ENCODE data around the gene LAG3. TPM values are rescaled to one million over a fixed set of nuclear protein-coding genes. Genes with fewer than 3 reads are reported as not detected.
"Not testable (repeated sequence)": the region's sequence is repeated elsewhere in the genome, so short reads cannot be mapped to it uniquely, and the experiment has no call there.

Gene LAG3
- total RNA-seq, 1 experiment from 2014 or later, result 2.6 TPM

- TF ChIP-seq NR2C2 (CRISPR knock-in tag; IDR thresholded peaks at IDR 0.05), result no peak
- TF ChIP-seq ZNF317 (CRISPR knock-in tag; IDR thresholded peaks at IDR 0.05; ENCODE audit: borderline replicate concordance, low read depth), result no peak
- TF ChIP-seq SOX15 (CRISPR knock-in tag; IDR thresholded peaks at IDR 0.05), result no peak
- no peak for TF ChIP-seq ZNF219 (CRISPR knock-in tag; IDR thresholded peaks at IDR 0.05; ENCODE audit: borderline replicate concordance)
- TF ChIP-seq, protein P1, sequence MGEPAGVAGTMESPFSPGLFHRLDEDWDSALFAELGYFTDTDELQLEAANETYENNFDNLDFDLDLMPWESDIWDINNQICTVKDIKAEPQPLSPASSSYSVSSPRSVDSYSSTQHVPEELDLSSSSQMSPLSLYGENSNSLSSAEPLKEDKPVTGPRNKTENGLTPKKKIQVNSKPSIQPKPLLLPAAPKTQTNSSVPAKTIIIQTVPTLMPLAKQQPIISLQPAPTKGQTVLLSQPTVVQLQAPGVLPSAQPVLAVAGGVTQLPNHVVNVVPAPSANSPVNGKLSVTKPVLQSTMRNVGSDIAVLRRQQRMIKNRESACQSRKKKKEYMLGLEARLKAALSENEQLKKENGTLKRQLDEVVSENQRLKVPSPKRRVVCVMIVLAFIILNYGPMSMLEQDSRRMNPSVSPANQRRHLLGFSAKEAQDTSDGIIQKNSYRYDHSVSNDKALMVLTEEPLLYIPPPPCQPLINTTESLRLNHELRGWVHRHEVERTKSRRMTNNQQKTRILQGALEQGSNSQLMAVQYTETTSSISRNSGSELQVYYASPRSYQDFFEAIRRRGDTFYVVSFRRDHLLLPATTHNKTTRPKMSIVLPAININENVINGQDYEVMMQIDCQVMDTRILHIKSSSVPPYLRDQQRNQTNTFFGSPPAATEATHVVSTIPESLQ (CRISPR knock-in tag; IDR thresholded peaks at IDR 0.05), result no peak
- TF ChIP-seq, protein P2, sequence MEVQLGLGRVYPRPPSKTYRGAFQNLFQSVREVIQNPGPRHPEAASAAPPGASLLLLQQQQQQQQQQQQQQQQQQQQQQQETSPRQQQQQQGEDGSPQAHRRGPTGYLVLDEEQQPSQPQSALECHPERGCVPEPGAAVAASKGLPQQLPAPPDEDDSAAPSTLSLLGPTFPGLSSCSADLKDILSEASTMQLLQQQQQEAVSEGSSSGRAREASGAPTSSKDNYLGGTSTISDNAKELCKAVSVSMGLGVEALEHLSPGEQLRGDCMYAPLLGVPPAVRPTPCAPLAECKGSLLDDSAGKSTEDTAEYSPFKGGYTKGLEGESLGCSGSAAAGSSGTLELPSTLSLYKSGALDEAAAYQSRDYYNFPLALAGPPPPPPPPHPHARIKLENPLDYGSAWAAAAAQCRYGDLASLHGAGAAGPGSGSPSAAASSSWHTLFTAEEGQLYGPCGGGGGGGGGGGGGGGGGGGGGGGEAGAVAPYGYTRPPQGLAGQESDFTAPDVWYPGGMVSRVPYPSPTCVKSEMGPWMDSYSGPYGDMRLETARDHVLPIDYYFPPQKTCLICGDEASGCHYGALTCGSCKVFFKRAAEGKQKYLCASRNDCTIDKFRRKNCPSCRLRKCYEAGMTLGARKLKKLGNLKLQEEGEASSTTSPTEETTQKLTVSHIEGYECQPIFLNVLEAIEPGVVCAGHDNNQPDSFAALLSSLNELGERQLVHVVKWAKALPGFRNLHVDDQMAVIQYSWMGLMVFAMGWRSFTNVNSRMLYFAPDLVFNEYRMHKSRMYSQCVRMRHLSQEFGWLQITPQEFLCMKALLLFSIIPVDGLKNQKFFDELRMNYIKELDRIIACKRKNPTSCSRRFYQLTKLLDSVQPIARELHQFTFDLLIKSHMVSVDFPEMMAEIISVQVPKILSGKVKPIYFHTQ (CRISPR knock-in tag; IDR thresholded peaks at IDR 0.05), result no peak
- no peak for TF ChIP-seq FOXJ3 (CRISPR knock-in tag; IDR thresholded peaks at IDR 0.05; ENCODE audit: borderline replicate concordance)
- TF ChIP-seq, protein P3, sequence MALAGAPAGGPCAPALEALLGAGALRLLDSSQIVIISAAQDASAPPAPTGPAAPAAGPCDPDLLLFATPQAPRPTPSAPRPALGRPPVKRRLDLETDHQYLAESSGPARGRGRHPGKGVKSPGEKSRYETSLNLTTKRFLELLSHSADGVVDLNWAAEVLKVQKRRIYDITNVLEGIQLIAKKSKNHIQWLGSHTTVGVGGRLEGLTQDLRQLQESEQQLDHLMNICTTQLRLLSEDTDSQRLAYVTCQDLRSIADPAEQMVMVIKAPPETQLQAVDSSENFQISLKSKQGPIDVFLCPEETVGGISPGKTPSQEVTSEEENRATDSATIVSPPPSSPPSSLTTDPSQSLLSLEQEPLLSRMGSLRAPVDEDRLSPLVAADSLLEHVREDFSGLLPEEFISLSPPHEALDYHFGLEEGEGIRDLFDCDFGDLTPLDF (CRISPR knock-in tag; IDR thresholded peaks at IDR 0.05), result no peak
Measured at GRCh38 chr12:6742834-6743233, 29.5 kb upstream of the LAG3 start (continued).

DNA sequence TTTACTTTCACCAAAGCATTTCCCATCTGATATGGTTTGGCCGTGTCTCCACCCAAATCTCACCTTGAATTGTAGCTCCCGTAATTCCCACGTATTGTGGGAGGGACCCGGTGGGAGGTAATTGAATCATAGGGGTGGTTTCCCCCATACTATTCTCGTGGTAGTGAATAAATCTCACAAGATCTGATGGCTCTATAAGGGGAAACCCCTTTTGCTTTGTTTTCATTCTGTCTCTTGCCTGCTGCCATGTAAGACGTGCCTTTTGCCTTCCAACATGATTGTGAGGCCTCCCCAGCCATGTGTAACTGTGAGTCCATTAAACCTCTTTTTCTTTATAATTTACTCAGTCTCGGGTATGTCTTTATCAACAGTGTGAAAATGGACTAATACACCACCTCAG lies 29.0 kb upstream of the LAG3 start:
- peaks cover 19% of the 10 kb centered on the region for H3K36me3 Mint-ChIP-seq
- not testable (repeated sequence) for H3K9me3 Mint-ChIP-seq

DNA sequence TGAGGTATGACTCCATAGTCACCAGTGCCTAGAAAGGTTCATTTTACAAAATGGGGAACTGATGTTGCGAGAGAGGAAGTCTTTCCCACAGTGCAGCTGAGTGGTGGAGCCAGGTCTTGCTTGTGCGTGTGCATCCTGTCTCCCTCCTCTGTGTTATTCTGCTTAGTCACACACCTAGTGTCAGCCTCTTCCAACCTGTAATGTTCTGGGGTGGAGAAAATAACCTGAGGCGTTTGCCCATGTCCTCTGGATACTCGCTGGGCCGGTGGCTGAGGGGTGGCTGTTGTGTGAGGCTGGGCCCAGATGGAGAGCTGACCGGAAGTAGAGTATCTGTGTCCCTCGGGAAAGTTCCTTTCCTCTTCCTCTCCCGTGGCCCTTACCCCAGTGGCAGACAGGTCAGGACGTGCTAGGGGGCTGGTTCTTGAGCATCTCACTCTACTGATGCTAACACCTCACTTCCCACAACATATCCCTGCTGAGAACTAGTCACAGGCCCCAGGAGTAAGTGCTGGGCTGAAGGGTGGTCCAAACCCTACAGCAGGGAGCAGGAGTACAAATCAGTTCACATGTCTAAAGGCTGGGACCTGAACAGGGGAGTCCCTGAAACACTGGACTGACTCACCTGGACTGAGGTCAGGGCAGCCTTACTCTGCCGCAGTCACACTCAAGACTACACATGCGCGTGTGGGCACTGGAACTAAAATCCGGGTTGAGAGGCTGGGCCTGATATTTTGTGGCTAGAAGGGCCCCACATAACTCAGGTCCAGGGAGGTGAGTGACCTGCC lies 26.4 kb upstream of the LAG3 start:
- ChIA-PET CTCF (interaction anchor here (1.0 to 3.6 kb wide), 3 partner anchors 7 to 79 kb away, joined by 3 to 20 read pairs (median 4); partner anchors contain the start of gene MLF2), POLR2A (interaction anchor here (0.6 kb wide), 1 partner anchor 132 kb away, joined by 4 read pairs; no protein-coding TSS in a partner anchor)
- H3K4me3 Mint-ChIP-seq, result no peak overlapping the region
- peaks cover 42% of the 10 kb centered on the region for H3K36me3 Mint-ChIP-seq
- no peaks in the 10 kb centered on the region for H3K9me3 Mint-ChIP-seq
- DNase-seq (ENCODE audit: low spot score), result no peak
- H3K27ac Mint-ChIP-seq, result peak overlapping the region; percentile 36; the same call in 1 of the 2 replicates
- no peak for ATAC-seq
- H3K4me1 Mint-ChIP-seq, result no peaks in the 10 kb centered on the region
- H3K27me3 Mint-ChIP-seq (ENCODE audit: low read depth), result no peaks in the 10 kb centered on the region
- TF ChIP-seq ZMAT4 (CRISPR knock-in tag; IDR thresholded peaks at IDR 0.05) (no peak), ERG (CRISPR knock-in tag; IDR thresholded peaks at IDR 0.05) (no peak), ZNF396 (CRISPR knock-in tag; IDR thresholded peaks at IDR 0.05; ENCODE audit: borderline replicate concordance) (no peak), NFE2L1 (CRISPR knock-in tag; IDR thresholded peaks at IDR 0.05) (no peak), AFF4 (CRISPR knock-in tag; IDR thresholded peaks at IDR 0.05; ENCODE audit: borderline replicate concordance) (no peak)
- TF ChIP-seq, protein P4, sequence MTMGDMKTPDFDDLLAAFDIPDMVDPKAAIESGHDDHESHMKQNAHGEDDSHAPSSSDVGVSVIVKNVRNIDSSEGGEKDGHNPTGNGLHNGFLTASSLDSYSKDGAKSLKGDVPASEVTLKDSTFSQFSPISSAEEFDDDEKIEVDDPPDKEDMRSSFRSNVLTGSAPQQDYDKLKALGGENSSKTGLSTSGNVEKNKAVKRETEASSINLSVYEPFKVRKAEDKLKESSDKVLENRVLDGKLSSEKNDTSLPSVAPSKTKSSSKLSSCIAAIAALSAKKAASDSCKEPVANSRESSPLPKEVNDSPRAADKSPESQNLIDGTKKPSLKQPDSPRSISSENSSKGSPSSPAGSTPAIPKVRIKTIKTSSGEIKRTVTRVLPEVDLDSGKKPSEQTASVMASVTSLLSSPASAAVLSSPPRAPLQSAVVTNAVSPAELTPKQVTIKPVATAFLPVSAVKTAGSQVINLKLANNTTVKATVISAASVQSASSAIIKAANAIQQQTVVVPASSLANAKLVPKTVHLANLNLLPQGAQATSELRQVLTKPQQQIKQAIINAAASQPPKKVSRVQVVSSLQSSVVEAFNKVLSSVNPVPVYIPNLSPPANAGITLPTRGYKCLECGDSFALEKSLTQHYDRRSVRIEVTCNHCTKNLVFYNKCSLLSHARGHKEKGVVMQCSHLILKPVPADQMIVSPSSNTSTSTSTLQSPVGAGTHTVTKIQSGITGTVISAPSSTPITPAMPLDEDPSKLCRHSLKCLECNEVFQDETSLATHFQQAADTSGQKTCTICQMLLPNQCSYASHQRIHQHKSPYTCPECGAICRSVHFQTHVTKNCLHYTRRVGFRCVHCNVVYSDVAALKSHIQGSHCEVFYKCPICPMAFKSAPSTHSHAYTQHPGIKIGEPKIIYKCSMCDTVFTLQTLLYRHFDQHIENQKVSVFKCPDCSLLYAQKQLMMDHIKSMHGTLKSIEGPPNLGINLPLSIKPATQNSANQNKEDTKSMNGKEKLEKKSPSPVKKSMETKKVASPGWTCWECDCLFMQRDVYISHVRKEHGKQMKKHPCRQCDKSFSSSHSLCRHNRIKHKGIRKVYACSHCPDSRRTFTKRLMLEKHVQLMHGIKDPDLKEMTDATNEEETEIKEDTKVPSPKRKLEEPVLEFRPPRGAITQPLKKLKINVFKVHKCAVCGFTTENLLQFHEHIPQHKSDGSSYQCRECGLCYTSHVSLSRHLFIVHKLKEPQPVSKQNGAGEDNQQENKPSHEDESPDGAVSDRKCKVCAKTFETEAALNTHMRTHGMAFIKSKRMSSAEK (CRISPR knock-in tag; IDR thresholded peaks at IDR 0.05; ENCODE audit: borderline replicate concordance), result no peak

More for the DNA sequence above, 29.0 kb upstream of the LAG3 start:
- H3K4me3 Mint-ChIP-seq; POLR2A ChIA-PET; H3K4me1 Mint-ChIP-seq; H3K27ac Mint-ChIP-seq; DNase-seq (ENCODE audit: low spot score); ATAC-seq; H3K27me3 Mint-ChIP-seq (ENCODE audit: low read depth): not testable (repeated sequence)
- CTCF ChIA-PET, result interaction anchor here (3.6 kb wide), 1 partner anchor 10 kb away, joined by 20 read pairs; the partner anchor contains the start of gene MLF2
